OCI-M1 (cell line): Measurements from ENCODE around the gene GLRA2.

Experiments used
- DNase-seq: peaks from one replicate; lab custom pipeline; 2025; lab: John Stamatoyannopoulos, UW

GLRA2 gene

DNA sequence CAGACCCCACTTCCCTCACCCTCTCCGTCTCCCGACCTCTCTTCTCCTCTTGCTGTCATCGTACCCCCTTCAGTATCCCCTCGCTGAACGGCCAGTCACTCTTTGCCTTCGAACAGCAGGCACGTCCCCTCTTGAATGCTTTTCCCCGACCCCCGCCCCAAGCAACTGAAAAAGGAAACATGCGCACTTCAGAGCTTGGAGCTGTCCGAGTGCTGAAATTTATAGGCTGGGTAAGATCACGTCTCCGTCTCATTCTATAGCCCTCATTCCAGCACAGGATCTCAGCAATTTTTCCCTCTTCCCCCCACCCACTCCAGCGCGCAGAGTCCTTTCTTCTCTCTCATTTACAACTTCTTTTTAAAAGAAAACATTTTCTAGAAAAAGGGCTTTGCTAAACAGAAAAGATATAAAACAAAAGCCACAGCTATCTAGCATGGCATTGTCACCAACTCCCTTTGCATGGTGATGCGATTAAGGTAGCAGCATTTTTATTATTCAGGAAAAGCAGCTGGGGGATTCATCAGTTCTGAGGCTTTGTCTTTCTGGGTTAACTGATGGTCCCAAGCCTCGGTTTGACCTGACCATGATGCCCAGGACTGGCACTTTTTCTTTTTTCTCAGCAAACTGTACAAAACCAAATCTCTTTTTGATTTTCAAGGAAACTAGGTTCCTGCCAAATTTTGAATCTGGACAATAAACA, at the start of gene GLRA2:
Gene GLRA2 (plus strand): TSS at position 247 of the 700 bp plus-strand sequence. CDS start 522 bp downstream, outside the sequence.
- DNase-seq, result peak; percentile 32

DNA sequence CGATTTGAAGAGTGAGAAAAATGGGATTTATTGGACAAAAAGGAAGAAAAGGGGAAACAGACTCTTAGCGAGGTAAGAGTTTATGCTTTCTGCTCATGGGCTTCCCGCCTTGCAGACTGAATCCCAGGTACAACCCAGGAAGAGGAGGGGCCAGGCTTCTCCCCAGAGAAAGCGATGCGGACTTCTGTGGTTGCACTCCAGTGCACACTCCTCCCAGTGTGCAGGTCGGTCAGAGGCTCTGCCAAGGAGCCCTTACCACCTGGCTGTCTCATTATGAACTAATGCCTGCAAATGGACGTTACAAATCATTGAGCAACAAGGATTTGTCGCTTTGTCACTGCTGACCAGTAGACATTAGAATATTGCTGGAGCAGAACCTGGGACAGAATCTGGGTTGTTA, 39.9 kb upstream of the GLRA2 start:
- no peak for DNase-seq

DNA sequence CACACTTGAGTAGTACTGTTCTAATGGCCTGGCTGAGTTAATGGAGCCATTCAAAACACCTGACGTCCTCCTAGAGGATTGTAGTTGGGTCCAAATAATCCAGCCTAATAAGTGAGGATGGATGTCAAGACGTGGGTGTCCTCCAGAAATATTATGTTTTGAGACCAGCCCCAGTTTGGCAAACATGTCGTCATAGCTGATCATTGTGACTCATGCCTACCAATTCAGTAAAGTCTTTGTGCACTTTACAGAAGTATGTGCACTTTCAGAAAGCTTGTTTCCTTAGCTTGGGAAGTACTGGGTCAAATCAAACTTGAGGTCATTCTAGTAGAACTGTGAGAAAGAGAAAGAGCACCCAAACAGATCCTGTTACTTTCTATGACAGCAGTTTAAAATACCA, 37.6 kb upstream of the GLRA2 start:
- DNase-seq, result no peak

DNA sequence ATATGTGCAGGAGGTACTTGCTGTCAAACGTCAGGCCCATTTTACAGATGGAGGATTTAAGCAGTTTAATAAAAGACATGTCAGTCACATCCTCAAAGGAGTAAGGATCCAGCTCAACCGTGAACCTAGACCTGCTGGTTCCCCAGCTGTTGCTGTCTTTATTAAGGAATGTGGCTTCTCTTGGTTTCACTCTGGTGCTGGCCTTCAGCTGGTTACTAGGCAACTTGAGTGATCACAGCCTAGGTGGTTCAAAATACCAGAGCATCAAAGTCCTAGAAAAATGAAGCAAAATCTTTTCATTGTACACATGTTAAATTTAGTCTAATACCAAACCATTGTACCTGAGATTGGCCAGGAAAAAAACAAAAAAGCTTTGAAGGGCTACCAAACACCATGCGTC, 32.7 kb upstream of the GLRA2 start:
- DNase-seq, result peak; percentile 29

DNA sequence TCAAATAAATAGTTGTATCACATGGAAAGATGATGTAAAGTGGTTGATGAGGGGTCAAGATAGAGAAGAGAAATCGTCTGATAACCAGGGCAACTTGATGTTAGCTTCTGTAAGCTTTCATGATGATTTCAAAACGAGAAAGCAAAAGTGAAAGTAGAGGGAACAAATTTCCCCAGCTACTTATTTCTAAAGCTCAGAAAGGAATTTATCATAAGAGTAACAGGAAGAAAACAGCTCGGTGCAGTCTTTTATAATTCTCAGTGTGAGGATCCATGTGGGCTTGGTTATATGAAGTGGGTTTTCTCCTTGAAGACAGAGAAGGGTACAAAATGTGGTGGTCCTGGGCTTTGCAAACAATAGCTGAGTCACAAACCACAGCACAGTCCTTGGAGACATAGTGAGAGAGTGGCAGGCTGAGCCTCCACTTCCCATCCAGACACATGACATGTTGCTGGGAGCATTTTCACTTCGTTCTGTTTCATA, 32.1 kb upstream of the GLRA2 start:
- DNase-seq, result peak; percentile 79

DNA sequence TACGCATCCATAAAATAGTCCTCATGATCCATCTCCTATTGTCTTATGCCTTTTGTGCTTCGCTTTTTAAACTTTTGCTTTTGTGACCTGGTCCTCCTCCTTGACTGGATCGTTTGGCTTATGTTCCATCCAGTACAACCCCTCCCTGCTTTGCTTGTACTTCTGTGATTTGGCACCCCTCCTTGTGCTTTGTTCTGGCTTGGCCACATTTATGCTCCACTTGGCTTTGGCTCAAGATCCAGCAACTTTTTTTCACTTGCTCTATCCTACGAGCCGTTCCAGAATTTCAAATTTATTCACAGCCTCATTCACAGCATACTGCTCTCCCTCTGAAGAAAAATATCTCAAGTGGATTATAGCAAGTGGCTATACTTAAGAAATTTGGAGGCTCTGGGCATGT, 28.0 kb upstream of the GLRA2 start:
- DNase-seq, result no peak

DNA sequence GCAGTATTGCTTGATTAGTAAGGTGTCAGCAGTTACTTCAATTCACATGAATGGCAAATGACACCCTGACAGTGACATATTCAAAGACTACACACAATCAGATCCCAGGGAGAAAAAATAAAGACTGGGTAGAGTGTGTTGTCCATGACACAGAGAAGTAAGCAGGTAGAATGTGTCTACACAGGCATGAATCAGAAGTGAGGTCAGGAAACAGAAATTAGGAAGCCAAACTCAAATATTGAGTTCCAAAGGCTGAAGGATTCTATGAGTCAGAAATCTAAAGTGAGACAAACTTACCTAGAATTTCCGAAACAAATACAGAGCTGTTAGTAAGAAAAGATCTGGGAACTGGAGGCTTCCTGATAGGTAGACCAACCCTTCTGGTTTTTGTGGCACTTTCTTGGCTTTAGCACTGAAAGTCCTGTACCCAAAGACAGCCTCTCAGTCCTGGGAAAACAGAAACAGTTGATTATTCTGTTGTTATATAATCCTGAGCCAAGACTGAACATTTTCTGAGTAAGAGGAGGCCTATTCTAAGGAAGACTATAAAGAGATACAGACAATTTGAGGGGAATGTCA, 24.3 kb upstream of the GLRA2 start:
- DNase-seq, result no peak

DNA sequence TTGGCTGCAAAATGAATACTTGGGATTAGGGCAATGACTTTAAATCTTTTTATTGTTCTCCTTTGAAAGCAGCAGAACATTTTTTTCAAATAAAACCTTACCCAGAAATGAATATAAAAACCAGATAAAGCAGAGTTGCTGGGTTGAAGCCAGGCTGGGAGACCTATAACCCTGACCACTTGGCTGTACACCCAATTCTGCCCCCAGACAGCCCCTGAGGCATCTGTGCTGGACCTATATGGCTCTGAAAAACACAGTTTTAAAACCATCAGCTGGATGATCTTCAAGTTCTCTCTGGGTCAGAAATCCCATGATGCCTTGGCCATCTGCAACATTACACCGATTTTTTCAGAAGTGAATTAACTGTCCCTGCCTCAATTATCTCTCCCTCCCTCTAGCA, 23.7 kb upstream of the GLRA2 start:
- DNase-seq, result no peak

DNA sequence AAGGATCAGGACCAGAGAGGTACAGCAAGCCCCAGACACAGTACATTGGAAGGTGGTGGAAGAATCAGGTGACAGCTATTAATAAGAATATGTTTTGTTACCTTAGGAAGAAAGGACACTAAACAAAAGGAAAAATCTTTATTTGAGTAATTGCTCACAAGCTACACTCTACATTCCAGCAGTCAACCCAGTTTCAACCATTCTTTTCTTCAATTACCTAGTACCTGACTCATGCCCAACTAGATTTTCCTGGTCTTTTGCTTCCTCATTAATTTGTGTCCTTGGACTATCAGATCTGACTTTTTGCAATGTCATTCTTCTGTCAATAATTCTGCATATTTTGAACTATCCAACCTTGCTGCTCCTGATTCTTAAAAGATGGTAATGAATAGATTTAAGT, 22.5 kb upstream of the GLRA2 start:
- no peak for DNase-seq

DNA sequence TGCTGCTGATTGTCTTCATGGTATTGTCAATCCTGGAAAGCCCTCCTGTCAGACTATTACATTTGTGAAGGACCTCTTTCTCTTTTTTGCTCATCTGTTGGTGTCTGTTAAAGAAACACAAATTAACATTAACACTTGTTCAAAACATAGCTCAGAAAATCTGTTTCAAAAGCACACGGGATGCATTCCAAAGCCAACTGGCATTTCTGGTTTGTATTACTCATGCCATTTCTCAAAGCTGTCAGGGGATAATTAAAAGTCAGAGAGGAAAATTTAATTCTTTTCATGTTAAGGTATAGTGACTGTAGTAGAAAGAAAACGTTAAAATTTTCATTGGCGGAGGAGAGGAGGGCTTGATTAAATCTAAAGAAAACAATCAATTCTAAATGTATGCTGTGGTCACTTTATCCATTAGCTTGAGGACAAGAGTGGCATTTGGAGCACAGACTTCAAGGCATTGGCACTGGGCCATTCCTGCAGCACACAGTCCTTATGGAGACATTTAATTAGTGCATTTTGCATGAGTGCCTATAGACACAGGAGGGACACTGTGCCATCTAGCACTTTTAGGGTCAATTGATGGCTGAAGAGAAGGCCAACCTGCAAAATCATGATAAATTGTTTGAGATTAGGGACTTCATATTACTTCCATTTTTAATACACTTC, 21.2 kb upstream of the GLRA2 start:
- no peak for DNase-seq

DNA sequence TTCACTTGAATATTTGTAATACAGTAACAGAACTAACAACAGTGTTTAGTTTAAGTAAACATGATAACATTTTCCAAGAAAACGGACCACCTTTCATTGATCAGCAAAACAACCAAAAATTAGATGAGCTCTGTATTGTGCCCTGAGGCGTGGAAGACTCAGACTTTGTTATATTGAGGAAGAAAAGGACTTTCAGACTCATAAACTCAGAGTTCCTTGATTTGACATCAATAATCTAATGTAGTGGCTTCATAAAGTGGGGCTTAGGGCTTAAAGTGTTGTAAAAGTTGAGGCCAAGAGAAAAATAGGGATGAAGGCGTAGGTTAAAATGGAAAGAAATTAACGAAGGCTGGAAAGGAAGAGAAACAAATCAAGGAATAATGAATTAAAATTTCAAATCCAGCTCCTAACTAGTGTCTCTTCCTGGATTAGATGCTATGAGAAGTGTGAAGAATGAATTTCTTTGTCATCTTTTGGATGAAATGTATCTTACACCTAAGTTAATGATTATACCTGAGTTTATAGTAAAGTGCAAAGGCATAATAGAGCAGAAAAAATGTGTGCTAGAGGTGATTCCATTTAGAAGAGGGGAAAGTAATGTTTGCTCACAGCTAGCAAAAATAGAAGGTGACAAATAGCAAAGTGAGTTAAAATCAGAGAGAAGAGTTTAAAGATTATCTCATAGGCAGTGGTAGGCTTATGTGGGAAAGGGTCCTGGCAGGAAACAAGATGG, 19.8 kb upstream of the GLRA2 start:
- DNase-seq, result no peak

DNA sequence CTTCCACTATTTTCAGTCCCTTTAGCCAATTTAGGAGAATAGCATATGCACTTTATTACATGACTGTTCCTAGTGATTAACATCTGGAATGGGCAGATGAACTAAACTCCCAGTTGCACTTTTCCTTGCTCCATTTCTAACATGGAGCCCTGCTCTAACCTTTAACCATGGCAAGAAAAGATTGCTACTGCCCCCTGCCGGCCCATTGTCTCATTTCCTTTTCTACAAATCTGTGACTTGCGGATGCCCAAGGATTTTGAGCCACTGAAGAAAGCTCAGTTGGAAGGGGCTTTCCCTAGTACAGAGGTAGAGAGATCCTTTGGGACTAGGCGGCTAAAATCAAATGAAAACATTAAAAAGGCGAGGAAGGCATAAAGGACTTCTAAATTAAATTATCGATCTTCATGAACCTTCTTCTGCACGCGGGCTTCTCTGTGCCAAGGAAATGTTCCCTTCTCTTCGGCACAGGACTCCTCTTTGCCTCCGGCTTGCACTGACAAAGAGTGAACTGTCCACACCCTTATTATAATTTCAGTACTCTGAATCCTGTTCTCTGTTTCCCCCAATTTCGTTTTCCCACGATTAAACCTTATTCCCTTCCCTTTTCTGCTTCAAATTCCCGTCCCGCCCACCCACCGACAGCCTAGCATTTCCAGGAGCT, 577 bp upstream of the GLRA2 start:
- DNase-seq, result peak; percentile 74

DNA sequence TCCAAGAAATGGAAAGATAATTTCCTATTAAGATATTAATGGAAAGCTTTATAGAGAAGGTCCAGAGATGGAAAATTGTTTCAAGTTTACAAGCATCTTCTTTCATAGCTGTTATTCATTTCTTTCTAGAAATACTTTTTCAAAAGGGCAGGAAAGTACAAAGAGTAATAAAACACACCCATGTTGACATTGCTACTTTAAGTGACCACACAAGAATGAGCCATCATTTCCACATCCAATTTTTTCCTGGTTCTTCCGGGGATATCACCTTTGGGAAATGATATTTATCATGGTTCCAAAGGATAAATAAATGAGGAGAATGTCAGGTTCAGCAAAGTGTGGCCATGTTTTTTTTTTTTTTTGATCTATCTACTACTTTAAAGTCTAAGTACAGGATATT, 4.5 kb downstream of the GLRA2 start:
- no peak for DNase-seq

DNA sequence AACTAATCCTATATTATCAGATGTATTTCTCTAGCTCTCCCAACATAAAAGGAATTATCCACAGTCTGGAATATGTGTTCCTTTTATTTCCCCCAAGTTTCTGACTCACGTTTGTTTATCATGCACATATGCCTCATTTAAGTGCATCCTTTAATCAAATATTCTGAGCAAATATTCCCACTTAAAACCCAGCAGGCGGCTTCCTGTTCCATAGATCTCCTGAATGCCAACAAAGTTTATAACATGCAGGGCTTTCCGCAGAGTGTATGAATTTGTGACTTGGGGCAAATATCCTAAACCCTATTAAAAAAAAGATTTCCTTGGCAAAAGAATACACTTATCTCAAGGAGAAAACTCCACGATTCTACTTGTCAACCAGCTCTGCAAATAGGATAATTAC, 16.9 kb downstream of the GLRA2 start:
- no peak for DNase-seq

DNA sequence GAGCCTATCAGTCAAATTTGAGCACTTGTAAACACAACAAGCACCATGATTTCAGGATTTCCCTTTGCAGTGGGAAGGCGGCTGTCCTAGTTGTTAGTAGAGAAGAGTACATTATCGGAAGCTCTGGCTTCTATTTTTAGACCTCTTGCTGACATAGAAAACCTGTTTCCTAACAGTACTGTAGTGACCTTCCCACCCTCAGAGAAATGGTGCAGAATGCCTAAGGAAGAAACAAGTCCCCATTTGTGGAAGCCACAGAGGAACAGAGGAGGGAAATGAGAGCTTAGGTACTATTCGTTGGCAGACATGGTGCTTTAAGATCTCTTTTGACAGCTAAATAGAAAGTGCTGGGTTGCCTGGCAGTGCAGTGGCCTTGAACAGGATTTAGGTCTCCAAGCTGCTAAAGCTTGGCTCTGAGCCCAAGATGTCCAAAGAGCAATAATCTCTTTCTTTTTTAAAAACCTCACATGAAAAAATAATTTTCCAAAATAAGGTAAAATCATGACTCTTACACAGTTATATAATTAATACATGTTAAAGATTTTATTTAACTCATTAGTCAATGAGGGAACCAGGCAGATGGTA, 24.9 kb downstream of the GLRA2 start:
- no peak for DNase-seq

DNA sequence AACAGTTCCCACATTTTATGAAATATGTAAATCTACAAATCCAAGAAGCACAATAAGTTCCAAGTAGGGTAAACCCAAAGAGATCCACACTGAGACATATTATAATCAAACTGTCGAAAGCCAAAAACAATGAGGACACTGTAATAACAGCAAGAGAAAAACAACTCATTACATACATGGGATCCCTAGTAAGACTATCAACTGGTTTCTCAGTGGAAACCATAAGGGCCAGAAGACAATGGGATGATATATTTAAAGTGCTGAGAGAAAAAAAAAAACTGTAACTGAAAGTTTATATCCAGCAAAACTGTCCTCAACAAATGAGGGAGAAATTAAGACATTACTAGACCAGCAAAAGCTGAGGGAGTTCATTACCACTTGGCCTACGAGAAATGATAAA, 34.7 kb downstream of the GLRA2 start:
- no peak for DNase-seq

DNA sequence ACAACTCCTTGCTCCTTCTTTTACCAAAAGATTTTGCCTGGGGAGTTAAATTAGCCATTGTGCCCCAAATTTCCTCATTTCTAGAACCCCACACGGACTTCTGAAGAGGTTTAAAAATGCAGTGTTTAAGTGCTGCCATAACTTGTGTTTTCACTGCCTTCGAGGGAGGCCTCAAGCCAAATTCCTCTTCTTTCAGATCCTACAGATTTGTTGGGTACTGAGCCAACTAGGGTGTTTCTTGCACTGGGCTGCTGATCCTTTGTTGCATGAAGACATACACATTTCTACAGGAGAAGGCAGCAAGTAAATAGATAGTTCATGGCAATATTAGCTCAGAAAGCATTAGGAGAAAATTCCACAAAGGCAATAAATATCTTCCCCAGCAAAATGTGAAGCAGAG, 43.8 kb downstream of the GLRA2 start:
- DNase-seq, result no peak

DNA sequence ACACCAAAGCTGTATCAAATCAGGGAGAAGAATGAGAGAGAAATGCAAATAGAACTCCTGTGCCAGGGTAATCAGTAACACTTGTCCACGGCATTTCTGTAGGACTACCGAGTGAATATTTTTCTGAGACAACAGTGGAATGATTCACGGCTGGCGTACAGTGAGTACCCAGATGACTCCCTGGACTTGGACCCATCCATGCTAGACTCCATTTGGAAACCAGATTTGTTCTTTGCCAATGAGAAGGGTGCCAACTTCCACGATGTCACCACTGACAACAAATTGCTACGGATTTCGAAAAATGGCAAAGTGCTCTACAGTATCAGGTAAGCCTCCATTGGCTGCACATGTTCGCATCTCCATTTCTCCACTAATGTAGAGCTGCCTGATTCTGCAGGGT, 51.7 kb downstream of the GLRA2 start:
- no peak for DNase-seq

DNA sequence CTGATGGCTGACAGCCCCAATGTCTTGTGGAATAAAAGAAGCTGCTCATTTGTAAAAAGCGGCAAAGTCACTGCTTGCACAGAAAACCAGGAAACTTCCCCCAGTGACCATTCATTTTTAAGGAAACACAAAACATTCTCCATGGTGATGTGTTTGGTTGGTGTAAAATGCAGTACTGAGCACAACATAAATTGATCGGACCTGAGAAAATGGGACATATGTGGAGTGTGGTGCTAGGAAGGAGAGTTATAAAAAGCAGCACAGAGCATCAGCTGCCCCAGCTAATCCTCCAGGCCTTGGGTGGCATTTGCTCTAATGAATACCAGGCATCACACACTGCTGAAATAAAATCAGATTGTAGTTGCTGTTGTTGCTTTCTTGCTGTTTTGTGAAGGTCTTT, 55.2 kb downstream of the GLRA2 start:
- DNase-seq, result no peak

DNA sequence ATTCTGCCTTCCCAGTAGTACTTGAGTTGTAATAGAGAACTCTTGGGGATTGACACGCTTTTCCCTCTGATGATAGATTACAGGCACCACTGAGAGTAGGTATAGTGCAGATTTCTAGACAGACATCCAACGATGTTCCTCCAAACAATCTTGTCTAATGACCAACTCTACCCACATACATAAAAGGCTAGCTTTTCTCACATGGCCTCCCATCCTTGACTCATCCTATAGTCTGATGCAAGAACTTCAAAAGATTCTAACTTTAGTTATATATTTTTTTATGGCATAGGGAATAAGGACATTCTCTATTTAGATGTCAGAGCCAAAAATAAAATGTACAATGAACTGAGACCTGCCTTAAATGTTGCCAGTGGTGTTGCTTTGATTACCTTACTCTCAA, 60.9 kb downstream of the GLRA2 start:
- DNase-seq, result no peak

DNA sequence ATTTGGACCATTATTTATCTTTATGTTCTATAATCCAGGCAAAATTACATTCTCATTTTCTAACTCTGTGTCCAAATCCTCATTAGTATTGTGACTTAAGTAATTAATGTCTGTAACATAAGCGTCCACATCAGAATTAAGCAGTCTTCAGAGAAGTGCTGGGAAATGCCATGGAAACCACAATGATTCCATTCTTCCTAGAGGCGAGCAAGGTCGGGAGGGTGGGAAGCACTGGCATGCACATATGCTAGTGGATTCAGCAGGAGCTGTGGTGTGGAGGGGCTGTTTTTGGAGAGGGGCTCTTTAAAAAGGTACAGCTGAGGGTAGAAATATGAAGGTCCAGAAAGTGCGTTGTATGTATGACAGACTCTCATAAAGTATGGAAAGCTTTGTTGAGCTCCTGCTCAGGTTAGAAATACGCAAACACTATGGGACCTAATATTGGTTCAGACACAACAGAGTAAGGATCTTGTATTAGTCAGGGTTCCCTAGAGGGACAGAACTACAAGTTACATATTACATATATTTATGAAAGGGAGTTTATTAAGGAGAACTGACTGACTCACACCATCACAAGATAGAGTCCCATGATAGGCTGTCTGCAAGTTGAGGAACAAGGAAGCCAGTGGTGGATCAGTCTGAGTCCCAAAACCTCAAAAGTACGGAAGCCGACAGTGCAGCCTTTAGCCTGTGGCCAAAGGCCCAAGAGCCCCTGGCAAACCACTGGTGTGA, 61.5 kb downstream of the GLRA2 start:
- no peak for DNase-seq
